IMR-90 (cell line): ENCODE measurements around the gene SRSF12. TPM values are rescaled to one million over a fixed set of nuclear protein-coding genes. Genes with fewer than 3 reads are reported as not detected.

ENCODE experiments used
- ATAC-seq: fragments of 200-7000 bp; cut with Tn5 transposase; 2 replicates; pipeline ENCODE4 v1.9.1; 2020; ENCODE audit warnings: low read depth, mild to moderate bottlenecking, moderate library complexity
- BruUV-seq: library from RNA; stranded (reverse); fragments of 400-500 nt; replicated peaks from 2 replicates; lab custom pipeline; 2021; lab: Mats Ljungman, UMichigan
- CTCF ChIA-PET: fragments of 300-600 bp; formaldehyde crosslinking; extraction: SDS; loops from one replicate; lab custom pipeline; 2021; ENCODE audit warnings: antibody characterized with exemption; lab: Yijun Ruan, JAX
- POLR2A ChIA-PET: fragments of 300-600 bp; sonication (Branson Sonifier 250); formaldehyde crosslinking; loops from one replicate; lab custom pipeline; 2022; ENCODE audit warnings: antibody characterized with exemption; ENCODE audit not compliant: unreplicated experiment; lab: Charles Lee
- DNase-seq: peaks from one replicate; pipeline ENCODE4 v3.0.0; 2013
- H2AFZ ChIP-seq: replicated peaks from 2 replicates; pipeline ENCODE3; 2013; ENCODE audit warnings: low read length, mild to moderate bottlenecking; ENCODE audit not compliant: poor library complexity
- H2AK5ac ChIP-seq: 2 replicates; pipeline ENCODE4 v1.6.1; 2013; ENCODE audit warnings: low read depth, low read length, inconsistent platforms
- H2AK9ac ChIP-seq: replicated peaks from 2 replicates; pipeline ENCODE3; 2013; ENCODE audit warnings: mild to moderate bottlenecking, low read depth, low read length, moderate library complexity; ENCODE audit not compliant: poor library complexity
- H2BK120ac ChIP-seq: 2 replicates; pipeline ENCODE4 v1.6.1; 2013; ENCODE audit warnings: low read depth, low read length, inconsistent platforms
- H2BK15ac ChIP-seq: 3 replicates; pipeline ENCODE4 v1.6.1; 2013; ENCODE audit warnings: low read depth, low read length, inconsistent platforms
- H2BK20ac ChIP-seq: 2 replicates; pipeline ENCODE4 v1.6.1; 2013; ENCODE audit warnings: low read depth, mild to moderate bottlenecking, inconsistent platforms, low read length, moderate library complexity
- H2BK5ac ChIP-seq: 2 replicates; pipeline ENCODE4 v1.6.1; 2013; ENCODE audit warnings: mild to moderate bottlenecking, low read depth, low read length, inconsistent platforms; ENCODE audit not compliant: poor library complexity, severe bottlenecking
- H3K14ac ChIP-seq: replicated peaks from 2 replicates; pipeline ENCODE4 v1.6.1; 2013; ENCODE audit warnings: low read depth, low read length, inconsistent platforms
- H3K18ac ChIP-seq: 2 replicates; pipeline ENCODE4 v1.6.1; 2013; ENCODE audit warnings: low read depth, low read length, control low read depth
- H3K23ac ChIP-seq: 2 replicates; pipeline ENCODE4 v1.6.1; 2013; ENCODE audit warnings: low read depth, low read length, inconsistent platforms
- H3K27ac ChIP-seq: 2 replicates; pipeline ENCODE4 v1.5.1; 2013; ENCODE audit warnings: mild to moderate bottlenecking, control low read depth, low read length; ENCODE audit not compliant: insufficient read depth
- H3K27me3 ChIP-seq: 2 replicates; pipeline ENCODE4 v1.6.1; 2013; ENCODE audit warnings: low read length; ENCODE audit not compliant: control insufficient read depth, insufficient read depth
- H3K36me3 ChIP-seq: 2 replicates; pipeline ENCODE4 v1.6.1; 2013; ENCODE audit warnings: low read length, mixed read lengths; ENCODE audit not compliant: control insufficient read depth, insufficient read depth
- H3K4ac ChIP-seq: 2 replicates; pipeline ENCODE4 v1.6.1; 2013; ENCODE audit warnings: low read depth, low read length, inconsistent platforms
- H3K4me1 ChIP-seq: 2 replicates; pipeline ENCODE4 v1.6.1; 2013; ENCODE audit warnings: low read length, mixed read lengths; ENCODE audit not compliant: control insufficient read depth, insufficient read depth
- H3K4me2 ChIP-seq: 2 replicates; pipeline ENCODE4 v1.6.1; 2013; ENCODE audit warnings: low read depth, mild to moderate bottlenecking, control low read depth, low read length, moderate library complexity
- H3K4me3 ChIP-seq: 2 replicates; pipeline ENCODE4 v1.5.1; 2013; ENCODE audit warnings: low read depth, mild to moderate bottlenecking, control low read depth, low read length, moderate library complexity; ENCODE audit not compliant: insufficient read depth
- H3K56ac ChIP-seq: 2 replicates; pipeline ENCODE4 v1.6.1; 2013; ENCODE audit warnings: low read length, inconsistent platforms; ENCODE audit not compliant: insufficient read depth; ENCODE audit errors: extremely low read depth
- H3K79me1 ChIP-seq, 2 experiments: 2 replicates each; pipeline ENCODE4 v1.6.1; 2013; ENCODE audit warnings: low read length in 2 of 2, inconsistent platforms in 1 of 2, low read depth in 1 of 2
- H3K9ac ChIP-seq: 2 replicates; pipeline ENCODE4 v1.6.1; 2013; ENCODE audit warnings: low read depth, low read length, control low read depth
- H3K9me1 ChIP-seq: 2 replicates; pipeline ENCODE4 v1.6.1; 2013; ENCODE audit warnings: low read length, inconsistent platforms; ENCODE audit not compliant: insufficient read depth
- H3K9me3 ChIP-seq: 2 replicates; pipeline ENCODE4 v1.6.1; 2013; ENCODE audit warnings: low read length; ENCODE audit not compliant: control insufficient read depth, insufficient read depth
- H4K20me1 ChIP-seq: 2 replicates; pipeline ENCODE4 v1.6.1; 2013; ENCODE audit warnings: low read length, inconsistent platforms; ENCODE audit not compliant: insufficient read depth
- H4K5ac ChIP-seq: 2 replicates; pipeline ENCODE4 v1.6.1; 2013; ENCODE audit warnings: mild to moderate bottlenecking, low read depth, low read length, control low read depth
- H4K8ac ChIP-seq, 2 experiments: 2 replicates each; pipeline ENCODE4 v1.6.1; 2013; ENCODE audit warnings: low read depth in 2 of 2, low read length in 2 of 2, control low read depth in 1 of 2, inconsistent platforms in 1 of 2
- H4K91ac ChIP-seq: 2 replicates; pipeline ENCODE4 v1.6.1; 2013; ENCODE audit warnings: low read depth, low read length, inconsistent platforms; ENCODE audit not compliant: insufficient read depth
- RCOR1 ChIP-seq: IDR thresholded peaks from 2 replicates; pipeline ENCODE4 v1.6.1; 2012; ENCODE audit warnings: mild to moderate bottlenecking, low read length, improper control_type of control experiment; ENCODE audit not compliant: insufficient replicate concordance
- RFX5 ChIP-seq: IDR thresholded peaks from 2 replicates; pipeline ENCODE4 v1.8.0; 2012; ENCODE audit warnings: low read depth, mild to moderate bottlenecking, low read length, moderate library complexity
- WGBS, 2 experiments: methylation state at CpG; one replicate each; pipeline versions ENCODE4 v1.1.5 to v1.1.7; 2013; ENCODE audit warnings: missing lambda C conversion rate in 2 of 2; ENCODE audit not compliant: insufficient read length in 1 of 2; ENCODE audit errors: extremely low coverage in 2 of 2; 5-methylcytosine and 5-hydroxymethylcytosine counted together
- dilution Hi-C: fragments of 300-500 bp; cut with HindIII; formaldehyde crosslinking; loops from one replicate; pipeline ENCODE4 v1.14.3; 2018; ENCODE audit warnings: low sequenced_read_pairs; ENCODE audit not compliant: unreplicated experiment
- in situ Hi-C: fragments of 300-500 bp; cut with MboI; formaldehyde crosslinking; loops from 3 replicates; pipeline ENCODE4 v1.14.3; 2019; ENCODE audit warnings: low sequenced_read_pairs, inconsistent platforms, mixed read lengths
- intact Hi-C: fragments of 100-400 bp; cut with micrococcal nuclease; formaldehyde crosslinking; loops from 2 replicates; pipeline ENCODE4 v1.10.0; 2022
- polyA plus RNA-seq, 3 experiments: library from polyadenylated mRNA; depleted of rRNA; stranded (reverse); fragments of >200 nt; gene quantifications; 2 replicates each; pipeline ENCODE4 v1.2.3, GENCODE V29; 2012; ENCODE audit warnings: low replicate concordance in 1 of 3
- total RNA-seq: library from RNA; depleted of rRNA; stranded (reverse); fragments of >200 nt; gene quantifications from 2 replicates; pipeline ENCODE4 v1.2.3, GENCODE V29; 2012

Gene SRSF12
- total and polyA plus RNA-seq, 2 of the 4 experiments (the other 2 are of a cell fraction): 0.21 to 0.36 TPM

- Histone ChIP-seq H3K4ac (no peak overlapping the region), H2AFZ (no peak overlapping the region), H4K91ac (no peak overlapping the region), H3K9ac (no peak overlapping the region), H2AK5ac (no peak overlapping the region), H3K56ac (no peak overlapping the region), H3K36me3 (peaks cover 2% of the 10 kb centered on the region), H3K27me3 (no peaks in the 10 kb centered on the region), H3K9me3 (no peaks in the 10 kb centered on the region), H3K79me1 (no peaks in the 10 kb centered on the region; a peak in 2 of 4 replicates), H3K14ac (no peak overlapping the region), H4K20me1 (no peaks in the 10 kb centered on the region), H3K9me1 (no peaks in the 10 kb centered on the region; the same call in 1 of the 2 replicates), H2BK20ac (no peak overlapping the region), H3K18ac (no peak overlapping the region), H2AK9ac (no peak overlapping the region), H4K8ac (no peak overlapping the region), H3K27ac (no peak overlapping the region), H2BK5ac (no peak overlapping the region), H3K4me2 (no peak overlapping the region), H3K4me3 (no peak overlapping the region), H4K5ac (no peak overlapping the region), H2BK120ac (no peak overlapping the region), H3K4me1 (no peaks in the 10 kb centered on the region), H3K23ac (no peak overlapping the region), H2BK15ac (no peak overlapping the region)
- no TSS peak for BruUV-seq
- ATAC-seq: no peak
- CTCF ChIA-PET: no interaction called here
- POLR2A ChIA-PET: no interaction called here
- in situ Hi-C loops (no loop called here), intact Hi-C loops (no loop called here), dilution Hi-C loops (no loop called here)
- DNase-seq: peak; percentile 28
- TF ChIP-seq RCOR1: no peak
- peak; percentile 17; the same call in 1 of the 2 replicates for TF ChIP-seq RFX5
- WGBS, 2 experiments: no CpG with 5 or more reads among the region's 1 CpG
These were observed 36.3 kb upstream of the SRSF12 start for GRCh38 chr6:89154131-89154530.
